Neutrophil (primary cell): ENCODE results near the gene COL13A1.

Source experiments
- H3K27ac ChIP-seq: fragments of 200-600 bp; sonication (generic); 2 replicates; pipeline ENCODE4 v1.5.1; 2016; ENCODE audit warnings: mild to moderate bottlenecking, moderate library complexity
- H3K27me3 ChIP-seq: fragments of 200-600 bp; sonication (generic); 2 replicates; pipeline ENCODE4 v1.6.0; 2016; ENCODE audit warnings: mild to moderate bottlenecking
- H3K36me3 ChIP-seq: fragments of 200-600 bp; sonication (generic); 2 replicates; pipeline ENCODE4 v1.5.1; 2017
- H3K4me1 ChIP-seq, 2 experiments: fragments of 200-600 bp in 1 of 2; sonication (generic) in 1 of 2; 1 replicate in 1 of 2; 2 replicates in 1 of 2; pipeline versions ENCODE4 v1.5.1 to v1.6.1; 2013 to 2016; ENCODE audit warnings: low read depth in 1 of 2, low read length in 1 of 2, mild to moderate bottlenecking in 1 of 2, moderate library complexity in 1 of 2; ENCODE audit not compliant: control insufficient read depth in 1 of 2, insufficient read depth in 1 of 2
- H3K4me3 ChIP-seq, 2 experiments: fragments of 200-600 bp in 1 of 2; sonication (generic) in 1 of 2; 1 replicate in 1 of 2; 2 replicates in 1 of 2; pipeline ENCODE4 v1.5.1; 2013 to 2016; ENCODE audit warnings: low read depth in 1 of 2, low read length in 1 of 2, mild to moderate bottlenecking in 1 of 2, moderate library complexity in 1 of 2
- H3K9me3 ChIP-seq: fragments of 200-600 bp; sonication (generic); 2 replicates; pipeline ENCODE4 v1.5.1; 2016
- TF ChIP-seq, protein P1 (sequence below): fragments of 200-600 bp; sonication (generic); IDR thresholded peaks from 2 replicates; pipeline ENCODE4 v1.5.1; 2016; ENCODE audit warnings: antibody characterized with exemption

The COL13A1 gene

DNA sequence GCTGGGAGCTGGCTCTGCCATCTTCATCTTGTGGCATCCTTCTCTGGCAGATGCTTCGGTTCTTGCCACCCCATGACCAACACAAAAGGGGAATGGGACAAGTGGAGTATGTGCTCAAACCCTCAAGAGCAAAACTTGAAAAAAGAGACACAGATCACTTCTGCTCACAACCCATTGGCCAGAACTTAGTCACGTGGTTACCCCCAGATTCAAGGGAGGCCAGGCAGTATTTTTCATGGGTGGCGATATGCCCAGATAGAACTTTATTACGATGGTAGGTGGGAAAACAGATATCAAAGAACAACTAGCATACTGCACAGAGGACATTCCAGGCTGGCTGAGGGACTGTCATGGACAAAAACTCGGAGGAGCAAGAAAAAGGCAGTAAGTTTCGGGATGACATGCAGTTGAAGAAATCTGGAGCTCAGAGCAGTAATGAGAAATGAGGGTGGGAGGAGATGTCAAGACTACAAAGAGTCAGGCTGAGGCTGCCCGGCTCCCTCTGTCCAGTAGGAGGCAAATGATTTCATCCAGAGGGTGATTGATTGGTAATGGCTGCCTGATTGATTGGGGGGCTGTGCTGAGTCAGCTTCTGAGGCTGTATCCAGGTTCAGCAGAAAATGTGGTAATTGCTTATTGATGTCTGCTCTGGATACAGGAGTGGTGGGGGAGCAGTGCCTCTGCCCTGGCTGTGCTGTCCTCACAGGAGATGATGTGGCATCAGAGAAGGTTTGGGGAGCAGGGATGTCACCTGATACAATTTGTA lies 25.3 kb downstream of the COL13A1 start:
- no peak overlapping the region for H3K4me3 ChIP-seq
- H3K4me1 ChIP-seq = peaks cover 0 to 9% of the 10 kb centered on the region in 2 experiments
- H3K27ac ChIP-seq = no peak overlapping the region
- H3K9me3 ChIP-seq = no peaks in the 10 kb centered on the region
- H3K36me3 ChIP-seq = no peaks in the 10 kb centered on the region
- TF ChIP-seq, protein P1, sequence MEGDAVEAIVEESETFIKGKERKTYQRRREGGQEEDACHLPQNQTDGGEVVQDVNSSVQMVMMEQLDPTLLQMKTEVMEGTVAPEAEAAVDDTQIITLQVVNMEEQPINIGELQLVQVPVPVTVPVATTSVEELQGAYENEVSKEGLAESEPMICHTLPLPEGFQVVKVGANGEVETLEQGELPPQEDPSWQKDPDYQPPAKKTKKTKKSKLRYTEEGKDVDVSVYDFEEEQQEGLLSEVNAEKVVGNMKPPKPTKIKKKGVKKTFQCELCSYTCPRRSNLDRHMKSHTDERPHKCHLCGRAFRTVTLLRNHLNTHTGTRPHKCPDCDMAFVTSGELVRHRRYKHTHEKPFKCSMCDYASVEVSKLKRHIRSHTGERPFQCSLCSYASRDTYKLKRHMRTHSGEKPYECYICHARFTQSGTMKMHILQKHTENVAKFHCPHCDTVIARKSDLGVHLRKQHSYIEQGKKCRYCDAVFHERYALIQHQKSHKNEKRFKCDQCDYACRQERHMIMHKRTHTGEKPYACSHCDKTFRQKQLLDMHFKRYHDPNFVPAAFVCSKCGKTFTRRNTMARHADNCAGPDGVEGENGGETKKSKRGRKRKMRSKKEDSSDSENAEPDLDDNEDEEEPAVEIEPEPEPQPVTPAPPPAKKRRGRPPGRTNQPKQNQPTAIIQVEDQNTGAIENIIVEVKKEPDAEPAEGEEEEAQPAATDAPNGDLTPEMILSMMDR = no peak
- peaks cover 41% of the 10 kb centered on the region for H3K27me3 ChIP-seq

DNA sequence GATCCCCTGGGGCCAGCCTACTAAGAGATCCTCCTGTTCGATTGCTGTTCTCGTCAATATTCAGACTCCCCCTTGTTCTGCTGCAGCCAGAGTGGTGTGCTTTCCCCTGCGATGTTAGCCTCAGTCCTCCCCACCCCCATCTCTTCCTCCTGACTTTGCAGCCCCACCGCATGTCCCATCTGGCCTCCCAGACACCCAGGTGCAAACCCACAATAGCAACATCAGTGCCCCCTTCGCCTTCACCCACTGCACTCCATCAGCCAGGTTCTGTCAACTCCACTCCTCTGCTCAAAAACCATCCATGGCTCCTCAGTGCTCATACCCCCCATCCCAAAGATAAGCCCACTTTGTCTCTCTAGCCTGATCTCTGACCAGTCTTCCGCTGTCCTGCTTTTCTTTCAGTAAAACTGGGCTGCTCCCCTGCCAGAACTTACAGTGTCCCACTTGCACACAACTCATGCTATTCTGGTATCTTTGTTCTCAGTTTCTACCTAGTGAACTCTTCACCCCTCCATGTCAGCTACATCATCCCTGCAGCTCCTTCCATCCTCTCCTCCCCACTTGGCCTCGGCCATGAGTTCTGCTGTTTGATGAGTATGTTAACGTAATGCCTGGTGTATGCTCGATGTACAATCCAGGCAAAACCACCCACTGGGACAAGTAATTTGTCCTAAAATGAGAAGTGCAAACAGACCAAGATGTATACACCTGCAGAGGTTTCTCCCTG lies 26.6 kb downstream of the COL13A1 start:
- peaks cover 0 to 2% of the 10 kb centered on the region in 2 experiments for H3K4me1 ChIP-seq
- no peaks in the 10 kb centered on the region for H3K36me3 ChIP-seq
- H3K4me3 ChIP-seq = no peak overlapping the region
- TF ChIP-seq, protein P1 = no peak
- H3K9me3 ChIP-seq = no peaks in the 10 kb centered on the region
- H3K27me3 ChIP-seq = peaks cover 48% of the 10 kb centered on the region
- no peak overlapping the region for H3K27ac ChIP-seq

DNA sequence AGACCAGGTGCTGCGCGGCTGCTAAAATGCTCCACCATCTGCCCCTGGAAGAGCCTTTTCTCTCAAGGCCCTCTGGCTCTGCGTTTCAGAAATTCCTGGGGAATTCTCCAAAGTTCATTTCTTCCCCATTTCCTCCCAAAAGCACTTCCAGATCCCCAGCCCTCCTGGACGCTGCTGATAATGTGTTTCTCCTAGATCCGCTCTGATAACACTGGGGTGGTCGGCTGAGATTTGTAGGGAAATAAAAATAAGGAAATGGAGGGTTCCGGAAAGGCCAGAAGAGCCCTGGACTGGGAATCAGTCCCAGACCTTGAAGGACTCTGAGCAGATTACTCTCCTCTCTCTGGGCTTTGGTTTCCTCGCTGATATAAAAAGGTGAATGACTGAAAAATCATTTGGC lies 28.1 kb downstream of the COL13A1 start:
- H3K27me3 ChIP-seq = peaks cover 51% of the 10 kb centered on the region
- H3K36me3 ChIP-seq = no peaks in the 10 kb centered on the region
- no peaks in the 10 kb centered on the region for H3K4me1 ChIP-seq
- no peaks in the 10 kb centered on the region for H3K9me3 ChIP-seq
- H3K27ac ChIP-seq = no peak overlapping the region
- TF ChIP-seq, protein P1 = no peak
- H3K4me3 ChIP-seq = no peak overlapping the region

DNA sequence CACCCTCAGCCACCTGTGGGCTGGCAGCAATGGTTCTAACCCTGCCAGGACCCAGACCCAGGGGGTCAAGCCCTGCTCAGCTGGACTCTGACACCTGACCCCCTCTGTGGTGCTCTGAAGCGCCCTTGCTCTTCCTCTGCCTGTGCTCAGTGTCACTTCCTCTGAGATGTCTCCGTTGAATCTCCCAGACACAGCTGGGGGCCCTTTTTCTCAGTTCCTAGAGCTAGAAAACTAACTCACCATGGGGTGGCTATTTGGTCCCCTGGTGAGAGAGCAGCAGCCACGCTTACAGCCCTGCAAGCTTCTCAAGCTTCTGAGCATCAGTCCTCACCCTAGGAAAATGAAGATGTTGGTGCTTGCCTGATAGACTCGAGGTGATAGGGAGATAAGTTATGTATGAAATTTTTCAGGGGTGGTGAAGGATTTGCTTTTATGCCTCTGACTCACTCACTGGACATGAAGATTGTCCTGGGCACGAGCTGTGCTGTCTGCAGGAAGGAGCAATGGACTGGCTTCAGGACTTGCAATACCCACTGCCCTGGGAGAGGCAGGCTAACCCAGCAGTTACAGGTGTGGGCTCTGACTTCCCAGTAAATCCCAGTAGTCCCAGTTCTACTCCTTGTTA lies 29.6 kb downstream of the COL13A1 start:
- no peaks in the 10 kb centered on the region for H3K36me3 ChIP-seq
- H3K4me1 ChIP-seq = no peaks in the 10 kb centered on the region
- no peak overlapping the region for H3K27ac ChIP-seq
- no peaks in the 10 kb centered on the region for H3K9me3 ChIP-seq
- TF ChIP-seq, protein P1 = no peak
- H3K4me3 ChIP-seq = no peak overlapping the region
- H3K27me3 ChIP-seq = peaks cover 67% of the 10 kb centered on the region

DNA sequence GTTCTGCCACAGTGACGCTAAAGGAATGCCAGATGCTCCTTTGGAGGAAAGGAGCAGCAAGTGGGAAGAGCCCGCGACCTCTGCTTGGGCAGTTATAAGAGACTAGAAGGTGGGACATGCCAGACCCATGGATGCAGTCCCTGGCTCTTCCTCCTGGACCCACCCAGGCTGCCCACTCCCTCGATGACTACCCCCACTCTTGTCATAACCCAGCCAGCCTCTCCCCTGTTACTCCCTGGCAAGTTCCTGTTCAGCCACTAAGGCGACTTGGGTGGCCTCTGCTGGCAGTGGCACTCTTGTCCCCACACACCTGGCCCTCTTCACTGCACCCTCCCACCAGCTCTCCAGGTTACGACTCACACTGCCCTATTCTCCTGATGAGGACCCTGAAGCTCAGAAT lies 33.5 kb downstream of the COL13A1 start:
- no peaks in the 10 kb centered on the region for H3K4me1 ChIP-seq
- H3K27ac ChIP-seq = no peak overlapping the region
- H3K9me3 ChIP-seq = no peaks in the 10 kb centered on the region
- no peaks in the 10 kb centered on the region for H3K36me3 ChIP-seq
- H3K4me3 ChIP-seq = no peak overlapping the region
- TF ChIP-seq, protein P1 = no peak
- peaks cover 61% of the 10 kb centered on the region for H3K27me3 ChIP-seq
